Choroid plexus epithelial cell (primary cell): Measurements from ENCODE around the gene CCNJL.

Experiments used
- DNase-seq: peaks from one replicate; pipeline ENCODE4 v3.0.0-alpha.2; 2010; ENCODE audit warnings: low read depth
- H3K4me3 ChIP-seq: 2 replicates; pipeline ENCODE4 v1.5.1; 2011; ENCODE audit warnings: low read depth, mild to moderate bottlenecking, control low read depth, low read length, moderate library complexity
- CTCF ChIP-seq: conservative IDR thresholded peaks from 2 replicates; pipeline ENCODE4 v1.5.1; 2011; ENCODE audit warnings: low read depth, mild to moderate bottlenecking, control low read depth, inconsistent platforms, low read length, moderate library complexity

The CCNJL gene

DNA sequence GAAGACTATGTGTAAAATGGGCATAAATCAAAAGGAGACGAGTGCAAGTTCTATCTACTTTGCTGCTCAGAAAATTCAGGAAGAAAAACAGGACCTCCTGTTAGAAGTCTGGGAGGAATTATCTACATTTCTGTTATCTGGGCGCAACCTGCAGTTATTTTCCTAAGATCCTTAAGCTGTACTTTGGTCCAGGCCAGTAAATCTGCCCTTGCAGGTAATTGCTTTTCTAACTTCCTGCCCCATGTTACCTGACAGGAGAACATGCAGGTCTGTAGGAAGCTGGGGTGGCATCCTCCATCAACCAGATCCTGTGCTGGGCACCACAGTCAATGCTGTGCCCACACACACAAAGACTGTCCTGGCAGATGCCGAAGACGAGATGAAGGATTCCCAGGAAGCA, 5.7 kb downstream of the CCNJL start:
- DNase-seq, result no peak
- no peak for TF ChIP-seq CTCF
- no peak overlapping the region for H3K4me3 ChIP-seq

DNA sequence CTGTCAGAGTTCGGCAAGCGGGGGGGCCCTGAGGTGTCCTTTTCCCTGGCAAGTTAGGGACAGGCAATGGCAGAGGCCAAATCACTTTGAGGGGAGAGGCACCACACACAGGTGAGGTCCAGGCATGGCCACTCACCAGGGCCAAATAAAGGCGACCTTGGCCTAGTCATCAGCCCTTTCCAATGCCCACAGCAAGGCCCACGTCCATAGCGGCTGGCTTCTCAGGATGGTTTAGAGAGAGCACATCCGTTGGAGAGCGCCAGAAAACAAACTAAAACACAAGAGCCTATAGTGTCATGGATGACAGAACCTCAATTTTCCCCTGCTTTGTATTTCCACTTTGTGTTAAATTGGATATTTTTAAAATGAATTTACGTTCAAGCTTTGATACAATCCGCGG, 7.0 kb downstream of the CCNJL start:
- no peak overlapping the region for H3K4me3 ChIP-seq
- no peak for TF ChIP-seq CTCF
- no peak for DNase-seq

DNA sequence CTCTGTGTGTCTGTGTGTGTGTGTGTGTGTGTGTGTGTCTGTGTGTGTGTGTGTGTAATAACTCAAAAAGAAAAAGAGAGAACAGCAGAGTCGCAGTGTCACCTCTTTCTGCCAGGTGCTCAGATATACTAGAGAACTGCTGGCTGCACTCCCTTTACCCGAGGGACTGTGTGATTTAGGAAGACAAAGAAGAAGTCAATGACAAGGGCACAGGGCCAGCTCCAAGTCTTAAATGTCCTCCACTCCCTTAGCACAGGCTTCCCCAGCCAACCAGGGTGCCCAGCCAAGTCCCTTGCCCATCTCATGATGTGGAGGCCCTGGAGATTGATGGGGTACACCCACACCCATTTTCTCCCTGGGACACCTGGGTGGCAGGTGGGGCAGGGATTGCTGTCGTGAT, 8.7 kb downstream of the CCNJL start:
- H3K4me3 ChIP-seq, result no peak overlapping the region
- no peak for DNase-seq
- no peak for TF ChIP-seq CTCF

DNA sequence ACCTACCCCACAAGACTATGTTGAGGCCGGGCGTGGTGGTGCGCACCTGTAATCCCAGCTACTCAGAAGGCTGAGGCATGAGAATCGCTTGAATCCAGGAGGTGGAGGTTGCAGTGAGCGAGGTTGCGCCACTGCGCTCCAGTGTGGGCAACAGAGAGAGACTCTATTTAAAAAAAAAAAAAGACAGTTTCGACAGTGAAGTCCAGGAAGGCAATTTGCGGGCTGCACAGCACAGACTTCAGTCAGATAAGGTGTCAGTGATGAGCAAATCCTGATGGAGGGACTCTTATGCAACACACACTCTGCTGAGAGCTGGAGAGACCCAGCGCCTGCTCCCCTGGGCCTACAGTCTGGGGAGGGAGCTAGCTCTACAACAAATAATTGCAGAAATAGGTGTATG, 14.2 kb downstream of the CCNJL start:
- DNase-seq, result no peak
- no peak for TF ChIP-seq CTCF

DNA sequence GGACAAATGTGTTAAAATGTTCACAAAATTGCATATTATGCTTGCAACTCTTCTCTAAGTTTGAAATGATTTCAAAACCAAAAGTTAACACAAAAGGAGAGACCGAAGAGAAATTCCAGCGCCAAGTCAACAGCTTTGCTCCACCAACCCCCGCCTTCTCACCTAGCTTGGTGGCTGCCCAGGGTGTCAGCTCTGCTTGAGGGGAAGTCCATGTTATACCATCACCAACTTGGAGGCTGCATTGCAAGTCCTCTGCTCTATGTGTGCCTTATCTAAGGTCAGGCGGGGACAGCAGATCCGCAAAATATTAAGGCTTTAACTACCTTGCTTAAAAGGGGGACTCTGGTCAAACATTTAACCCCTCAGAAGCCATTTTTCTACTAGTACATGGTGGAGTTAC, 14.6 kb downstream of the CCNJL start:
- no peak for TF ChIP-seq CTCF
- no peak for DNase-seq
- H3K4me3 ChIP-seq, result no peak overlapping the region

More for the DNA sequence above, 14.2 kb downstream of the CCNJL start:
- no peak overlapping the region for H3K4me3 ChIP-seq

- no peak for TF ChIP-seq CTCF
- no peak for DNase-seq
- no peak overlapping the region for H3K4me3 ChIP-seq
Observed at GRCh38 chr5:160297004-160297403, 15.4 kb downstream of the CCNJL start.

- DNase-seq, result no peak
- no peak overlapping the region for H3K4me3 ChIP-seq
- no peak for TF ChIP-seq CTCF
Observed at GRCh38 chr5:160296496-160296895, 15.9 kb downstream of the CCNJL start.
